ENCODE measurements around the gene GCNT1. TPM values are rescaled to one million over a fixed set of nuclear protein-coding genes. Genes with fewer than 3 reads are reported as not detected.

The GCNT1 gene
- total RNA-seq, 3 donors from 2014 or later: 7.9 to 16.5 (median 10.1) TPM

GRCh38 chr9:76415731-76416130 is 43.3 kb upstream of the GCNT1 start:
- Histone ChIP-seq H3K36me3 (no peaks in the 10 kb centered on the region), H3K4me1 (no peaks in the 10 kb centered on the region), H3K4me3 (no peak overlapping the region), H3K27ac (peak overlapping the region in 1 of 2 donors; percentile 48), H3K27me3 (no peaks in the 10 kb centered on the region), H3K9me3 (peaks cover 0 to 13% of the 10 kb centered on the region in 2 donors)
- no peak for DNase-seq (ENCODE audit: low spot score in 2 of 2)
- intact Hi-C loops (cut with DNase I; ENCODE audit: low total_unique reads): no loop called here
- TF ChIP-seq CTCF (IDR thresholded peaks at IDR 0.05) (no peak), POLR2AphosphoS5 (IDR thresholded peaks at IDR 0.05) (no peak), POLR2A (IDR thresholded peaks at IDR 0.05) (no peak)

GRCh38 chr9:76417394-76417793 is 41.6 kb upstream of the GCNT1 start:
- DNase-seq (ENCODE audit: low spot score in 2 of 2): no peak
- Histone ChIP-seq H3K9me3 (peaks cover 0 to 13% of the 10 kb centered on the region in 2 donors), H3K36me3 (no peaks in the 10 kb centered on the region), H3K27ac (no peak overlapping the region), H3K4me1 (no peaks in the 10 kb centered on the region), H3K4me3 (no peak overlapping the region), H3K27me3 (no peaks in the 10 kb centered on the region)
- TF ChIP-seq POLR2A (IDR thresholded peaks at IDR 0.05) (no peak), POLR2AphosphoS5 (IDR thresholded peaks at IDR 0.05) (no peak), CTCF (IDR thresholded peaks at IDR 0.05) (no peak)
- intact Hi-C loops (cut with DNase I; ENCODE audit: low total_unique reads): no loop called here

- H3K4me3 ChIP-seq: no peak overlapping the region
- H3K27me3 ChIP-seq: no peaks in the 10 kb centered on the region
- intact Hi-C loops (cut with DNase I; ENCODE audit: low total_unique reads): no loop called here
These were observed 39.1 kb upstream of the GCNT1 start for GRCh38 chr9:76419782-76420380.

GRCh38 chr9:76423216-76424177 is 35.5 kb upstream of the GCNT1 start:
- Histone ChIP-seq H3K9me3 (no peaks in the 10 kb centered on the region), H3K27ac (no peak overlapping the region), H3K4me1 (no peaks in the 10 kb centered on the region), H3K4me3 (no peak overlapping the region), H3K27me3 (no peaks in the 10 kb centered on the region), H3K36me3 (no peaks in the 10 kb centered on the region)
- intact Hi-C loops (cut with DNase I; ENCODE audit: low total_unique reads): no loop called here
- no peak for DNase-seq (ENCODE audit: low spot score in 2 of 2)
- TF ChIP-seq POLR2AphosphoS5 (IDR thresholded peaks at IDR 0.05): no peak
- no peak for TF ChIP-seq POLR2A (IDR thresholded peaks at IDR 0.05)
- TF ChIP-seq CTCF (IDR thresholded peaks at IDR 0.05): no peak

More at GRCh38 chr9:76419782-76420380, 39.1 kb upstream of the GCNT1 start:
- Histone ChIP-seq H3K4me1 (no peaks in the 10 kb centered on the region), H3K36me3 (no peaks in the 10 kb centered on the region), H3K27ac (no peak overlapping the region), H3K9me3 (no peaks in the 10 kb centered on the region)
- no peak for DNase-seq (ENCODE audit: low spot score in 2 of 2)
- no peak for TF ChIP-seq POLR2A (IDR thresholded peaks at IDR 0.05)
- TF ChIP-seq CTCF (IDR thresholded peaks at IDR 0.05): peak in 1 of 3 donors; percentile 11

GRCh38 chr9:76424491-76424890 is 34.5 kb upstream of the GCNT1 start:
- no peak for TF ChIP-seq POLR2A (IDR thresholded peaks at IDR 0.05)
- TF ChIP-seq POLR2AphosphoS5 (IDR thresholded peaks at IDR 0.05): no peak
- no peak for TF ChIP-seq CTCF (IDR thresholded peaks at IDR 0.05)
- Histone ChIP-seq H3K27me3 (no peaks in the 10 kb centered on the region), H3K4me3 (no peak overlapping the region), H3K4me1 (no peaks in the 10 kb centered on the region), H3K36me3 (no peaks in the 10 kb centered on the region), H3K9me3 (no peaks in the 10 kb centered on the region), H3K27ac (no peak overlapping the region)
- DNase-seq (ENCODE audit: low spot score in 2 of 2): no peak
- intact Hi-C loops (cut with DNase I; ENCODE audit: low total_unique reads): no loop called here
